PC-9 (cell line): ENCODE data around the gene CSNK1E.

ENCODE experiments used
- EZH2 ChIP-seq: fragments of 200-600 bp; sonication (generic); IDR thresholded peaks from 2 replicates; pipeline ENCODE4 v1.8.0; 2017; ENCODE audit warnings: antibody characterized with exemption, low read depth
- TF ChIP-seq, protein P1 (sequence below): fragments of 200-600 bp; sonication (generic); conservative IDR thresholded peaks from 2 replicates; pipeline ENCODE4 v1.6.1; 2017; ENCODE audit warnings: mixed run types, antibody characterized with exemption, mild to moderate bottlenecking, moderate library complexity

DNA sequence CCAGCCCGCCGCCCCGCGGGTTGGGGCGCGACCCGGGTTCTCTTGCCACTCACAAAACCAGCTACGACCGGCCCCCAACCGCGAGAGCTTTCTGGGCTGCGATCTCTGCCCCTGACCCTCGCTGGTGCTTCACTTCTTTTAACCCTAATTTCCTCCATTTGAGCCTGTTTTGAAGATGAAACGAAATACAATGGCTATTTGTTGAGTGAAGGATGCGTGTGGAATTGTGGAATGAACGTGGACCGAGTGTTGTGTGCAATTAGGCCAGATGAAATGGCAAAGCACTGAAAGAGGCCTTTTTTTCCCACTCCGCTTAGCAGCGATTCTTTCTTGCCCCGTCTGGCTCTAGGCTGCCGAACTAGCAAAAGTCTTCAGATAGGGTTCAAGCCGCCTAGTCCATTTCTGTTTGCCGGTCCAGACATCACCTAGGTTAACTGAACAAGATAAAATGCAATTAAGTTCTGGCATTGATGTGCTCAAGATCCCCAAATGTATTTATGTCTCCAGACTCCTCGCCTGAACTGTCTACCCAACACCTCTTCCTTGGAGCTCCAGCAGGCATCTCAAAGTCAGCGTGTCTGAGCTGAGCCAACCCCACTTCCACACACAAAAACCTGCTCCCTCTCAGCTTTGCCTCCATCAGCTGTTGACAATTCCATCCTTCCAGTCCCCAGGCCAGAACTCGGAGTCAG lies 44.0 kb downstream of the CSNK1E start:
- TF ChIP-seq, protein P1, sequence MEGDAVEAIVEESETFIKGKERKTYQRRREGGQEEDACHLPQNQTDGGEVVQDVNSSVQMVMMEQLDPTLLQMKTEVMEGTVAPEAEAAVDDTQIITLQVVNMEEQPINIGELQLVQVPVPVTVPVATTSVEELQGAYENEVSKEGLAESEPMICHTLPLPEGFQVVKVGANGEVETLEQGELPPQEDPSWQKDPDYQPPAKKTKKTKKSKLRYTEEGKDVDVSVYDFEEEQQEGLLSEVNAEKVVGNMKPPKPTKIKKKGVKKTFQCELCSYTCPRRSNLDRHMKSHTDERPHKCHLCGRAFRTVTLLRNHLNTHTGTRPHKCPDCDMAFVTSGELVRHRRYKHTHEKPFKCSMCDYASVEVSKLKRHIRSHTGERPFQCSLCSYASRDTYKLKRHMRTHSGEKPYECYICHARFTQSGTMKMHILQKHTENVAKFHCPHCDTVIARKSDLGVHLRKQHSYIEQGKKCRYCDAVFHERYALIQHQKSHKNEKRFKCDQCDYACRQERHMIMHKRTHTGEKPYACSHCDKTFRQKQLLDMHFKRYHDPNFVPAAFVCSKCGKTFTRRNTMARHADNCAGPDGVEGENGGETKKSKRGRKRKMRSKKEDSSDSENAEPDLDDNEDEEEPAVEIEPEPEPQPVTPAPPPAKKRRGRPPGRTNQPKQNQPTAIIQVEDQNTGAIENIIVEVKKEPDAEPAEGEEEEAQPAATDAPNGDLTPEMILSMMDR: no peak
- no peak for TF ChIP-seq EZH2
